Transverse colon (tissue), 3 donors: Measurements from ENCODE around the gene CNKSR1.

Experiments
- CTCF ChIP-seq, 5 experiments: fragments of 200-600 bp in 3 of 5; fragments of 450-650 bp in 2 of 5; sonication (generic) in 3 of 5; IDR thresholded peaks; 1 replicate in 2 of 5; 2 replicates in 3 of 5; pipeline ENCODE4 v1.5.1; 2016 to 2017; ENCODE audit warnings: antibody characterized with exemption in 5 of 5, inconsistent platforms in 3 of 5, mild to moderate bottlenecking in 2 of 5, moderate library complexity in 1 of 5
- EP300 ChIP-seq: sonication (generic); formaldehyde crosslinking; IDR thresholded peaks from one replicate; pipeline ENCODE4 v1.6.1; 2017; ENCODE audit warnings: antibody characterized with exemption, low read depth
- POLR2A ChIP-seq: fragments of 450-650 bp; IDR thresholded peaks from one replicate; pipeline ENCODE4 v1.6.1; 2016; ENCODE audit warnings: antibody characterized with exemption, mild to moderate bottlenecking, moderate library complexity

DNA sequence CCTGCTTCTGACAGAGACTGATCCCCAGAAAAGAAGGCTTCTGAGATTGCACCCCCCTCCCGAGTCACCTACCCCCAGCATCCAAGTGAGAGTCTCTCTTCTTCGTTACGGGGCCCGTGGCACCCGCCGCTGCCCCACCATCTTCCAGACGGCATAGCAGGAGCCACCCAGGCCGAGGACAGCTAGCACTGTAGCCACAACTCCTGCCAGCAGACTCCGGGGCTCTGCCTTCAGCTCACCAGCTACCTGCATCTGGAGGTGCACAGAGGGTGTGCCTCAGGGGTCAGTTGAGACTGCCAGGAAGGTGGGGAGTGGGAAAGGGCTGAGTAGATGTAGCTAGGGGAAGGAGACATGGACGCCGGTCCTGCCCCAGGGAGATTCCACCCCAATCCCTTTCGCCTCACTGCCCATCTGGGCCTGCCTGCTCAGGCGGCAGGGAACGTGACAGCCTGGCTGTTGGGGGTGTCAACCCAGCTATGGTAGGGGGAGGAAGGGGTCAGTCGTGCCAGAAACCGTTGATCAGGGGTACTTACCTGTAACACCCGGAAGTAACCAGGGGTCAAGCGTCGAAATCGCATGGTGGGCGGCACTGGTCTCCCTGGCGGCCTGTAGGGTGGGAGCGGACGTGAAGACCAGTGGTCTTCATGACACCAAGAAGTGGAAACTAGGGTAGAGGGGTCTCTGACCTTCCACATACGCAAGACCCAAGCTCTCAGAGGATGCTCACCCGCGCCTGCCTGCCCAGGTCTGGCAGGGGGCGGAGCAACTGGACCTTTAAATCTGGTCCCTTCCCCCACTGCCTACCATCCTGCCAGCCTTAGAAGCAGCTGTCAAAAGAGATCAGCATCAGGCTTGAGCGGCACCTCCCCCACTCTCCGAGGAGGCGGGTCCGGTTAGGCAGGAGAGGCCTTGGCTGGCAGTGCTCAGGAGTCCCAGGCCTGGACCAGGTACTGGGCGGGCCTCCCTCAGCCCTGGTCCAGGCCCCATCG, 5.9 kb upstream of the CNKSR1 start, which contains the start of gene ZNF593OS:
- TF ChIP-seq CTCF (IDR thresholded peaks at IDR 0.05) (no peak), EP300 (no peak), POLR2A (no peak)
